ENCODE results near the gene SNRNP70.

The SNRNP70 gene

DNA sequence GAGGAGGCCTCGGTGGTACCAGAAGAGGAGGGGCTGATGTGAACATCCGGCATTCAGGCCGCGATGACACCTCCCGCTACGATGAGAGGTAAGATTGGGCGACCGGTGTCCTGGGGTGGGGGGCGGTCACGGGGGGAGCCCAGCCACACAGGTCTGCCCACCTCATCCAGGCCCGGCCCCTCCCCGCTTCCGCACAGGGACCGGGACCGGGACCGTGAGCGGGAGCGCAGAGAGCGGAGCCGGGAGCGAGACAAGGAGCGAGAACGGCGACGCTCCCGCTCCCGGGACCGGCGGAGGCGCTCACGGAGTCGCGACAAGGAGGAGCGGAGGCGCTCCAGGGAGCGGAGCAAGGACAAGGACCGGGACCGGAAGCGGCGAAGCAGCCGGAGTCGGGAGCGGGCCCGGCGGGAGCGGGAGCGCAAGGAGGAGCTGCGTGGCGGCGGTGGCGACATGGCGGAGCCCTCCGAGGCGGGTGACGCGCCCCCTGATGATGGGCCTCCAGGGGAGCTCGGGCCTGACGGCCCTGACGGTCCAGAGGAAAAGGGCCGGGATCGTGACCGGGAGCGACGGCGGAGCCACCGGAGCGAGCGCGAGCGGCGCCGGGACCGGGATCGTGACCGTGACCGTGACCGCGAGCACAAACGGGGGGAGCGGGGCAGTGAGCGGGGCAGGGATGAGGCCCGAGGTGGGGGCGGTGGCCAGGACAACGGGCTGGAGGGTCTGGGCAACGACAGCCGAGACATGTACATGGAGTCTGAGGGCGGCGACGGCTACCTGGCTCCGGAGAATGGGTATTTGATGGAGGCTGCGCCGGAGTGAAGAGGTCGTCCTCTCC is 22.6 kb downstream of the SNRNP70 start:
- TF ChIP-seq, protein P1, sequence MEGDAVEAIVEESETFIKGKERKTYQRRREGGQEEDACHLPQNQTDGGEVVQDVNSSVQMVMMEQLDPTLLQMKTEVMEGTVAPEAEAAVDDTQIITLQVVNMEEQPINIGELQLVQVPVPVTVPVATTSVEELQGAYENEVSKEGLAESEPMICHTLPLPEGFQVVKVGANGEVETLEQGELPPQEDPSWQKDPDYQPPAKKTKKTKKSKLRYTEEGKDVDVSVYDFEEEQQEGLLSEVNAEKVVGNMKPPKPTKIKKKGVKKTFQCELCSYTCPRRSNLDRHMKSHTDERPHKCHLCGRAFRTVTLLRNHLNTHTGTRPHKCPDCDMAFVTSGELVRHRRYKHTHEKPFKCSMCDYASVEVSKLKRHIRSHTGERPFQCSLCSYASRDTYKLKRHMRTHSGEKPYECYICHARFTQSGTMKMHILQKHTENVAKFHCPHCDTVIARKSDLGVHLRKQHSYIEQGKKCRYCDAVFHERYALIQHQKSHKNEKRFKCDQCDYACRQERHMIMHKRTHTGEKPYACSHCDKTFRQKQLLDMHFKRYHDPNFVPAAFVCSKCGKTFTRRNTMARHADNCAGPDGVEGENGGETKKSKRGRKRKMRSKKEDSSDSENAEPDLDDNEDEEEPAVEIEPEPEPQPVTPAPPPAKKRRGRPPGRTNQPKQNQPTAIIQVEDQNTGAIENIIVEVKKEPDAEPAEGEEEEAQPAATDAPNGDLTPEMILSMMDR (IDR thresholded peaks at IDR 0.05) = no peak
- Histone ChIP-seq H3K4me3 (no peak overlapping the region), H3K27ac (no peak overlapping the region)
- DNase-seq (ENCODE audit: low spot score) = no peak

DNA sequence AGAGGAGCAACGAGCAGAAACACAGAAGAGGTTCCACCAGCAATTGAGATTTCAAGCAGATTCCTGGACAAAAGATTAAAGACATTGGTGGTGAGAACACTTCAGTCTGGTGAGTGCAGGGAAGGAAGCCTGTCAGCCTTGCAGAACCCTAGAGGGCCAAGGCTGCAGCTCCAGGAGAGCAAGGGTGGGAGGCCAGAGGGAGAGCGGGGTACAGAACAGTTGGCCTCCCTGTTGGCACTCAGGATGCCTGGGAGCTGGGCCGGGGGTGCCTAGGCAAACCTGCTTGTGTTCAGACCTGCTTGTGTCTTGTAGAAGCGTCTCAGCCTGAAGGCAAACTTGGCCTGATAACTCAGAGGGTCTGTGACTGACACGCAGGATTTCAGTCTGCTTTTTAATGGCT is 23.8 kb downstream of the SNRNP70 start:
- DNase-seq (ENCODE audit: low spot score) = no peak
- TF ChIP-seq, protein P1 (IDR thresholded peaks at IDR 0.05) = no peak
- Histone ChIP-seq H3K27ac (no peak overlapping the region), H3K4me3 (no peak overlapping the region)

DNA sequence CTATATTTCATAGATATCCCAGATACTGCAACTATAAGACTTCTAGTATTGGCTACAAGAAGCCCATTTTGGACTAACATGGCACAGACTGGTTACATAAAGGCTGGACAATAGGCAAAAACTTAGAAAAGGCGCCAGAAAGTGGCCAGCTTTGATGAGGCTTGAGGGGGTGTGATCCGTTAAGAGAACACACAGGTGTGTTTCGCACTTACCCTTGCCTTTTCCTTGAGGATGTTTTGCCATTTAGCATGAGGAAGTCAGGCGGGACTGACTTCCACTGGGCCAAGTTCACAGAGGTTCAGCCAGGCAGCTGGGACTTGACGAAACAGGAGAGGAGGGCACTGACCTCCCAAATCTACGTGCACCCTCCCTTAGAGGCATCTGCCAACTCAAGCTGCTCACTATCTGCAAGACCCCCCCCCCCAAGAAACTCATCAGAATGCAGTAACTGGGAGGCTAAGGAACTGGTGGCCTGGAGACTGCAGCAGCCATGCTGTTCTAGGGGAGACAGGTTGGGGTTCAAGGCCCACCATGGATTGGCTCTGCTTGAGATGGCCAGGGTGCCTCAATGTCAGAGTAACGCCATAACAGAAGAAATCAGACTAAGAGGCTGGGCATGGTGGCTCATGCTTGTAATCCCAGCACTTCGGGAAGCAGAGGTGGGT is 24.4 kb downstream of the SNRNP70 start:
- Histone ChIP-seq H3K4me3 (no peak overlapping the region), H3K27ac (peak overlapping the region; percentile 50 to 67)
- TF ChIP-seq, protein P1 (IDR thresholded peaks at IDR 0.05) = no peak
- no peak for DNase-seq (ENCODE audit: low spot score)

DNA sequence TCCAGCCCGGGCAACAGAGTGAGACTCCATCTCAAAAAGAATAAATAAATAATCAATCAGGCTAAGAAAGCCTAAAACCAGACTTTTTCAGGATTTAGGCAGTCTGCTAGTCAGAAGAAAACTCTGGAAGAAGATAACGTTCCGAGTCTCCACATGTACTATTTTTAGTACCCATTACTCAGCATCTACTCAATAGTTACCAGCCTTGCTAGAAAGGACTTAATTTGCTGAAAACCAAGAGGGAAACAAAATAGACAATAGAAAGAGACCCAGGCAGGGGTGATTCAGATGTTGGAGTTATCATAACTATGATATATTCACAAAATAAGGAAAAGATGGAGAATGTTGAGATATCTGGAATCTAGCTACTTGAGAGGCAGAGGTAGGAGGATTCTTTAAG is 25.3 kb downstream of the SNRNP70 start:
- peak overlapping the region; percentile 50 to 67 for H3K27ac ChIP-seq
- H3K4me3 ChIP-seq = no peak overlapping the region
- TF ChIP-seq, protein P1 (IDR thresholded peaks at IDR 0.05) = no peak
- no peak for DNase-seq (ENCODE audit: low spot score)

DNA sequence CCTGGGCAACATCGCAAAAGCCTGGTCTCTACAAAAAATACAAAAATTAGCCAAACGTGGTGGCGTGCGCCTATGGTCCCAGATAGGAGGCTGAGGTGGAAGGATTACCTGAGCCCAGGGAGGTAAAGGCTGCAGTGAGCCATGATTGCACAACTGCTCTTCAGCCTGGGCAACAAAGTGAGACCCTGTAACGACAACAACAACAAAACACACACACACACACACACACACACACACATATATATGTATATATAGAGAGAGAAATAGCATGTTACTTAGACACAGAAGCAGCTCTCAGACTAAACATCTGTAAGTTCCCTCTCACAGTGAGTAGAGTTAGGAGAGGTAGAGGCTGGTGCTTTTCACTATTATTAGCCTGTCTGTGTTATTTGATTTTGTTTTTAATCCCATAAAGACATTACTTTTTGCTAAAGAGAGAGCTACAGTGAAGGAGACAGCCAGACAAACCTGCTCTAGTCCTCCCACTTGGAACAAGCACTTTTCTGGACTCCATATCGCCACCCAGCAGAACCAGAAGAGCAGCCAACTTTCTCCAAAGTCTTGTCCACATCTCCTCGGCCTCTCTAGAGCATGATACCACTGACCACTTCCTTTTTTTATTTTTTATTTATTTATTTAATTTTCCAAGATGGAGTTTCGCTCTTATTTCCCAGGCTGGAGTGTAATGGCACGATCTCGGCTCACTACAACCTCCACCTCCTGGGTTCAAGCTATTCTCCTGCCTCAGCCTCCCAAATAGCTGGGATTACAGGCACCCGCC is 26.2 kb downstream of the SNRNP70 start:
- no peak for DNase-seq (ENCODE audit: low spot score)
- Histone ChIP-seq H3K4me3 (no peak overlapping the region), H3K27ac (no peak overlapping the region)
- TF ChIP-seq, protein P1 (IDR thresholded peaks at IDR 0.05) = no peak

DNA sequence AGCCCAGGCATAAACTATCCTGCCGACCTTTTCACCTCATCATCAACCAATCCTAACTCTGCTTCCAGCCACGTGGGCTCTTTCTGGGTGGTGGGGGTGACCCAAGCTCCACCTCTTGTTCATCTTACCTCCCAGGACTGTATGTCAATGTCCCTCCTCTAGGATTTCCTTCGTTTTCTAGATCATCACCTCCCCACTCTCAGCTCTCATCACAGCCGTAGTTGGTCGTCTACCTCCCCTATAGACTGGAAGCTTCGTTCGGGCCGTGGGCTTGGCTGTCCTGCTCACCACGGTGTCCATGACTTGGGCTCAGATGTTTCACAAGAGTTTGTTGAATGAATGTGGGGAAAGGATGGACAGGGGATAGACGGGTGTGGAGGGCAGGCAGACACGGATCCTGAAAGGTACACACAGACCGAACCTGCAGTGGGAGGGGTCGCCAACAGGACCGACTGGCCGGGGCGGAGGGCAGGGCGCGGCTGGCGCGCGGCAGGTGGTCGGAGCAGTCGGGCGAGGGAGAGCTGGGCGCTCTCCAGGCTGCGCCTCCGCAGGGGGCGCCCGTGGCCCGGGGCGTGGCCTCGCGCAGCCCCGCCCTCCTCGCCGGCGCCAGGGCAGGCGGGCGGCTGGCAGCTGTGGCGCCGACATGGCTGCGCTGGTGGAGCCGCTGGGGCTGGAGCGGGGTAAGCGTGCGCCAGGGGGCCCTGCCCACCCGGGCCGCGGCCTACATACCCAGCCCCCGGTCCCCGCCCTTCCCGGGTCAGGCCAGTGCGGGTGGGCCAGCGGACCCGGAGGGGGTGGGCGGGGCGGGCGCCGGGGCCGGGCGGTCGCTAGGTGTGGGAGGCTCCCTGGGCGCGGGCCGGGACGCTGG is 28.7 kb downstream of the SNRNP70 start, which contains the start of gene LIN7B:
Gene LIN7B (plus strand): TSS at position 609 of the 868 bp plus-strand sequence. CDS start 35 bp downstream, at position 644.
- peak within 1 kb of the TSS; percentile 89 to 91 for H3K27ac ChIP-seq
- TF ChIP-seq, protein P1 (IDR thresholded peaks at IDR 0.05) = no peak

More for the DNA sequence above, 28.7 kb downstream of the SNRNP70 start, which contains the start of gene LIN7B:
- no peak for DNase-seq (ENCODE audit: low spot score)
- H3K4me3 ChIP-seq = peak within 1 kb of the TSS; percentile 86

Data from coronary artery (tissue), 2 donors.